ENCODE measurements around the gene NR1H3. TPM values are rescaled to one million over a fixed set of nuclear protein-coding genes. Genes with fewer than 3 reads are reported as not detected.

NR1H3 gene
- total RNA-seq, 1 experiment from 2014 or later = 44.8 TPM

- no peak for DNase-seq
- BruUV-seq (replicated peaks) = TSS peak; percentile 60
Observed at GRCh38 chr11:47215366-47215910, 42.4 kb upstream of the NR1H3 start.

GRCh38 chr11:47216121-47216798 lies 41.5 kb upstream of the NR1H3 start:
- peak overlapping the region; percentile 79 for H3K4me3 Mint-ChIP-seq (ENCODE audit: unreplicated experiment)
- Histone ChIP-seq H3K27me3 (replicated peaks; ENCODE audit: control insufficient read depth, insufficient read depth, low read length) (no peaks in the 10 kb centered on the region), H3K4me3 (ENCODE audit: low read depth, low read length) (peak overlapping the region; percentile 73), H3K4me1 (peaks cover 23% of the 10 kb centered on the region), H3K36me3 (ENCODE audit: control insufficient read depth, insufficient read depth, low read length) (peaks cover 3% of the 10 kb centered on the region), H3K9me3 (no peaks in the 10 kb centered on the region)
- ChIA-PET CTCF (interaction anchor here (0.6 to 3.3 kb wide), 6 partner anchors 29 to 139 kb away, joined by 3 to 25 read pairs (median 6); no protein-coding TSS in a partner anchor), POLR2A (interaction anchor here (0.6 to 3.1 kb wide), 3 partner anchors 17 to 29 kb away, joined by 3 to 52 read pairs (median 18); no protein-coding TSS in a partner anchor)
- no TSS peak for BruUV-seq (replicated peaks)
- peak in 1 of 2 experiments; percentile 8 for TF ChIP-seq CTCF (IDR thresholded peaks at IDR 0.05; ENCODE audit: insufficient read depth in 1 of 2, low read depth in 1 of 2, low read length in 1 of 2, severe bottlenecking in 1 of 2, unreplicated experiment in 1 of 2)
- DNase-seq = no peak
- no peaks in the 10 kb centered on the region for H3K9me3 Mint-ChIP-seq (ENCODE audit: unreplicated experiment)
- no peaks in the 10 kb centered on the region for H3K27me3 Mint-ChIP-seq (ENCODE audit: insufficient read depth, unreplicated experiment)
- intact Hi-C loops (cut with micrococcal nuclease; ENCODE audit: unreplicated experiment) = loop anchor here (5.0 kb wide), 1 partner anchor 39 kb away; the partner anchor contains the start of gene ARFGAP2
- H3K27ac Mint-ChIP-seq (ENCODE audit: unreplicated experiment) = peak overlapping the region; percentile 88
- H3K4me1 Mint-ChIP-seq (ENCODE audit: low read depth, unreplicated experiment) = peaks cover 31% of the 10 kb centered on the region
- peaks cover 12% of the 10 kb centered on the region for H3K36me3 Mint-ChIP-seq (ENCODE audit: insufficient read depth, unreplicated experiment)

More at GRCh38 chr11:47215366-47215910, 42.4 kb upstream of the NR1H3 start:
- H3K4me1 Mint-ChIP-seq (ENCODE audit: low read depth, unreplicated experiment) = peaks cover 29% of the 10 kb centered on the region
- peak overlapping the region; percentile 88 for H3K27ac Mint-ChIP-seq (ENCODE audit: unreplicated experiment)
- peaks cover 10% of the 10 kb centered on the region for H3K36me3 Mint-ChIP-seq (ENCODE audit: insufficient read depth, unreplicated experiment)
- Histone ChIP-seq H3K36me3 (ENCODE audit: control insufficient read depth, insufficient read depth, low read length) (peaks cover 1% of the 10 kb centered on the region; the same call in 1 of the 2 replicates), H3K9me3 (no peaks in the 10 kb centered on the region), H3K4me1 (peaks cover 22% of the 10 kb centered on the region), H3K27me3 (replicated peaks; ENCODE audit: control insufficient read depth, insufficient read depth, low read length) (no peaks in the 10 kb centered on the region), H3K4me3 (ENCODE audit: low read depth, low read length) (peak overlapping the region; percentile 73)
- TF ChIP-seq CTCF (IDR thresholded peaks at IDR 0.05; ENCODE audit: insufficient read depth in 1 of 2, low read depth in 1 of 2, low read length in 1 of 2, severe bottlenecking in 1 of 2, unreplicated experiment in 1 of 2) = no peak
- ChIA-PET POLR2A (interaction anchor here (0.6 to 3.1 kb wide), 16 partner anchors 10 to 279 kb away, joined by 3 to 52 read pairs (median 6); partner anchors contain the start of genes ACP2, CSTPP1, MADD and NR1H3), CTCF (interaction anchor here (0.5 to 3.3 kb wide), 13 partner anchors 19 to 667 kb away, joined by 3 to 25 read pairs (median 7); partner anchors contain the start of gene NR1H3)
- H3K9me3 Mint-ChIP-seq (ENCODE audit: unreplicated experiment) = no peaks in the 10 kb centered on the region
- H3K4me3 Mint-ChIP-seq (ENCODE audit: unreplicated experiment) = peak overlapping the region; percentile 79
- intact Hi-C loops (cut with micrococcal nuclease; ENCODE audit: unreplicated experiment) = loop anchor here (5.0 kb wide), 1 partner anchor 38 kb away; the partner anchor contains the start of gene ARFGAP2
- H3K27me3 Mint-ChIP-seq (ENCODE audit: insufficient read depth, unreplicated experiment) = no peaks in the 10 kb centered on the region

GRCh38 chr11:47220401-47220821 lies 37.4 kb upstream of the NR1H3 start:
- no peak overlapping the region for H3K27ac Mint-ChIP-seq (ENCODE audit: unreplicated experiment)
- intact Hi-C loops (cut with micrococcal nuclease; ENCODE audit: unreplicated experiment) = no loop called here
- Histone ChIP-seq H3K4me3 (ENCODE audit: low read depth, low read length) (no peak overlapping the region), H3K9me3 (no peaks in the 10 kb centered on the region), H3K4me1 (peaks cover 18% of the 10 kb centered on the region), H3K36me3 (ENCODE audit: control insufficient read depth, insufficient read depth, low read length) (peaks cover 3% of the 10 kb centered on the region), H3K27me3 (replicated peaks; ENCODE audit: control insufficient read depth, insufficient read depth, low read length) (no peaks in the 10 kb centered on the region)
- H3K4me3 Mint-ChIP-seq (ENCODE audit: unreplicated experiment) = no peak overlapping the region
- DNase-seq = no peak
- BruUV-seq (replicated peaks) = no TSS peak
- H3K36me3 Mint-ChIP-seq (ENCODE audit: insufficient read depth, unreplicated experiment) = peaks cover 7% of the 10 kb centered on the region
- peaks cover 28% of the 10 kb centered on the region for H3K4me1 Mint-ChIP-seq (ENCODE audit: low read depth, unreplicated experiment)
- TF ChIP-seq CTCF (IDR thresholded peaks at IDR 0.05; ENCODE audit: insufficient read depth in 1 of 2, low read depth in 1 of 2, low read length in 1 of 2, severe bottlenecking in 1 of 2, unreplicated experiment in 1 of 2) = no peak
- POLR2A ChIA-PET = interaction anchor here (0.7 to 1.2 kb wide), 2 partner anchors 21 to 33 kb away, joined by 3 to 4 read pairs; no protein-coding TSS in a partner anchor
- CTCF ChIA-PET = interaction anchor here (1.1 to 1.5 kb wide), 3 partner anchors 13 to 39 kb away, joined by 3 to 5 read pairs (median 3); no protein-coding TSS in a partner anchor
- no peaks in the 10 kb centered on the region for H3K27me3 Mint-ChIP-seq (ENCODE audit: insufficient read depth, unreplicated experiment)
- no peaks in the 10 kb centered on the region for H3K9me3 Mint-ChIP-seq (ENCODE audit: unreplicated experiment)

Measured in Caco-2 (cell line).